HepG2 (cell line): Measurements from ENCODE around the gene DNMBP. TPM values are rescaled to one million over a fixed set of nuclear protein-coding genes. Genes with fewer than 3 reads are reported as not detected.

Experiments
- ATAC-seq: fragments of 200-7000 bp; cut with Tn5 transposase; 3 replicates; pipeline ENCODE4 v1.9.1; 2020; ENCODE audit warnings: mild to moderate bottlenecking, moderate library complexity
- BruUV-seq: library from RNA; stranded (reverse); fragments of 400-500 nt; replicated peaks from 2 replicates; lab custom pipeline; 2021; lab: Mats Ljungman, UMichigan
- CTCF ChIA-PET: fragments of 300-600 bp; formaldehyde crosslinking; extraction: SDS; loops from one replicate; lab custom pipeline; 2021; ENCODE audit warnings: low total read pairs, inconsistent platforms, low intra/inter-chr PET ratio; lab: Yijun Ruan, JAX
- POLR2A ChIA-PET: fragments of 350-600 bp; sonication (Branson Sonifier 250); formaldehyde crosslinking; loops from one replicate; lab custom pipeline; 2020; ENCODE audit warnings: antibody characterized with exemption, inconsistent platforms; lab: Yijun Ruan, JAX
- DNase-seq: peaks from one replicate; pipeline ENCODE4 v3.0.0-alpha.2; 2015; ENCODE audit warnings: low spot score
- FAIRE-seq: peaks from 3 replicates; lab custom pipeline; 2011; peaks lifted over from hg19 to GRCh38; lab: Jason Lieb, UNC
- H2AFZ ChIP-seq: one replicate; pipeline ENCODE4 v1.6.1; 2011; ENCODE audit warnings: low read length, inconsistent platforms
- H3K27ac ChIP-seq: fragments of 300-600 bp; 3 replicates; pipeline ENCODE4 v1.8.0; 2011; ENCODE audit warnings: mixed run types, mild to moderate bottlenecking, mixed read lengths, low read length, inconsistent platforms; ENCODE audit not compliant: insufficient read depth; ENCODE audit errors: extremely low read length
- H3K27me3 ChIP-seq, 2 experiments: fragments of 200-600 bp in 1 of 2; 2 replicates in 1 of 2; 3 replicates in 1 of 2; pipeline versions ENCODE4 v1.6.0 to v1.8.0; 2011; ENCODE audit warnings: low read length in 2 of 2, mild to moderate bottlenecking in 2 of 2, moderate library complexity in 2 of 2, inconsistent platforms in 1 of 2; ENCODE audit not compliant: insufficient read depth in 2 of 2, control insufficient read depth in 1 of 2
- H3K36me3 ChIP-seq, 2 experiments: fragments of 200-600 bp in 1 of 2; replicated peaks in 1 of 2; 2 replicates in 1 of 2; 3 replicates in 1 of 2; pipeline versions ENCODE4 v1.5.1 to v1.8.0; 2011; ENCODE audit warnings: low read length in 2 of 2, inconsistent platforms in 1 of 2; ENCODE audit not compliant: insufficient read depth in 2 of 2, control insufficient read depth in 1 of 2
- H3K4me1 ChIP-seq: 2 replicates; pipeline ENCODE4 v1.5.1; 2012; ENCODE audit warnings: low read length, inconsistent platforms; ENCODE audit not compliant: insufficient read depth
- H3K4me2 ChIP-seq: 2 replicates; pipeline ENCODE4 v1.6.0; 2011; ENCODE audit warnings: low read depth, low read length, inconsistent platforms
- H3K4me3 ChIP-seq, 3 experiments: fragments of 200-600 bp in 1 of 3; sonication (generic), shearing (Covaris generic) in 1 of 3; replicated peaks in 1 of 3; 2 replicates each; pipeline ENCODE4 v1.5.1; 2011 to 2016; ENCODE audit warnings: low read length in 3 of 3, inconsistent platforms in 2 of 3, low read depth in 2 of 3, mild to moderate bottlenecking in 2 of 3, control low read depth in 1 of 3, mixed read lengths in 1 of 3; ENCODE audit not compliant: insufficient read depth in 1 of 3
- H3K79me2 ChIP-seq: one replicate; pipeline ENCODE4 v1.6.1; 2011; ENCODE audit warnings: low read length, inconsistent platforms; ENCODE audit not compliant: insufficient read depth
- H3K9ac ChIP-seq: 2 replicates; pipeline ENCODE4 v1.6.0; 2011; ENCODE audit warnings: mild to moderate bottlenecking, low read depth, low read length, inconsistent platforms; ENCODE audit not compliant: insufficient read depth
- H3K9me3 ChIP-seq: 2 replicates; pipeline ENCODE4 v1.5.1; 2012; ENCODE audit warnings: mild to moderate bottlenecking, low read length
- H4K20me1 ChIP-seq: 2 replicates; pipeline ENCODE4 v1.6.0; 2011; ENCODE audit warnings: inconsistent platforms, mild to moderate bottlenecking, low read length, moderate library complexity; ENCODE audit not compliant: insufficient read depth
- ARNTL ChIP-seq: sonication (generic); formaldehyde crosslinking; IDR thresholded peaks from 2 replicates; pipeline ENCODE4 v1.4.0; 2020; ENCODE audit warnings: mild to moderate bottlenecking, missing genetic modification reagents
- CBX1 ChIP-seq: IDR thresholded peaks from one replicate; pipeline ENCODE4 v1.6.1; 2016; ENCODE audit warnings: antibody characterized with exemption, low read depth
- GPN1 ChIP-seq: sonication (generic); formaldehyde crosslinking; IDR thresholded peaks from 2 replicates; pipeline ENCODE4 v1.5.1; 2020; ENCODE audit warnings: missing genetic modification reagents, borderline replicate concordance
- HNRNPK ChIP-seq: fragments of 200-400 bp; formaldehyde crosslinking; IDR thresholded peaks from 2 replicates; pipeline ENCODE4 v1.6.1; 2018; ENCODE audit warnings: low read length, low read depth, moderate library complexity, mild to moderate bottlenecking; ENCODE audit not compliant: poor library complexity, severe bottlenecking
- MAZ ChIP-seq, 2 experiments: sonication (generic) in 1 of 2; formaldehyde crosslinking in 1 of 2; IDR thresholded peaks; 2 replicates each; pipeline versions ENCODE4 v1.5.0 to v1.6.1; 2012 to 2020; ENCODE audit warnings: low read depth in 2 of 2, mild to moderate bottlenecking in 2 of 2, borderline replicate concordance in 1 of 2, improper control_type of control experiment in 1 of 2, low read length in 1 of 2, missing genetic modification reagents in 1 of 2, moderate library complexity in 1 of 2
- NFKBIZ ChIP-seq: IDR thresholded peaks from 2 replicates; pipeline ENCODE4 v1.6.1; 2018; ENCODE audit warnings: missing genetic modification reagents, missing compliant biosample characterization
- NFYC ChIP-seq: IDR thresholded peaks from 2 replicates; pipeline ENCODE4 v1.6.1; 2016; ENCODE audit warnings: missing genetic modification reagents, missing compliant biosample characterization
- TOPORS ChIP-seq: sonication (generic); formaldehyde crosslinking; IDR thresholded peaks from 2 replicates; pipeline ENCODE4 v1.8.0; 2023; ENCODE audit warnings: mild to moderate bottlenecking, missing genetic modification reagents
- ZNF121 ChIP-seq: sonication (generic); formaldehyde crosslinking; IDR thresholded peaks from 2 replicates; pipeline ENCODE4 v1.5.0; 2020; ENCODE audit warnings: mild to moderate bottlenecking, missing genetic modification reagents
- ZNF317 ChIP-seq: sonication (generic); formaldehyde crosslinking; IDR thresholded peaks from 2 replicates; pipeline ENCODE4 v1.5.0; 2020; ENCODE audit warnings: mild to moderate bottlenecking, missing genetic modification reagents
- ZNF33A ChIP-seq: sonication (generic); formaldehyde crosslinking; IDR thresholded peaks from 2 replicates; pipeline ENCODE4 v1.5.1; 2020; ENCODE audit warnings: missing genetic modification reagents, mild to moderate bottlenecking, moderate library complexity, borderline replicate concordance
- ZNF556 ChIP-seq: sonication (generic); formaldehyde crosslinking; IDR thresholded peaks from 2 replicates; pipeline ENCODE4 v1.4.0; 2020; ENCODE audit warnings: mild to moderate bottlenecking, missing genetic modification reagents, borderline replicate concordance
- ZNF644 ChIP-seq: IDR thresholded peaks from 2 replicates; pipeline ENCODE4 v1.6.1; 2016; ENCODE audit warnings: low read depth
- ZNF776 ChIP-seq: sonication (generic); formaldehyde crosslinking; IDR thresholded peaks from 2 replicates; pipeline ENCODE4 v1.4.0; 2020; ENCODE audit warnings: mild to moderate bottlenecking, missing genetic modification reagents
- ZSCAN20 ChIP-seq: sonication (generic); formaldehyde crosslinking; IDR thresholded peaks from 2 replicates; pipeline ENCODE4 v1.4.0; 2020; ENCODE audit warnings: missing genetic modification reagents, mild to moderate bottlenecking, borderline replicate concordance
- ZSCAN31 ChIP-seq: sonication (generic); formaldehyde crosslinking; IDR thresholded peaks from 2 replicates; pipeline ENCODE4 v1.5.0; 2020; ENCODE audit warnings: low read depth, mild to moderate bottlenecking, missing genetic modification reagents
- WGBS: methylation state at CpG from one replicate; pipeline ENCODE4 v1.1.6; 2017; ENCODE audit warnings: low lambda C conversion rate; 5-methylcytosine and 5-hydroxymethylcytosine counted together
- in situ Hi-C: cut with HindIII; loops from 2 replicates; pipeline ENCODE4 v1.10.0; 2017; ENCODE audit warnings: low pct_unique_long_range_greater_than_20kb; ENCODE audit not compliant: extremely low pct_ligation_motif_present
- intact Hi-C: fragments of 100-400 bp; cut with micrococcal nuclease; formaldehyde crosslinking; loops from one replicate; pipeline ENCODE4 v1.10.0; 2022; ENCODE audit not compliant: unreplicated experiment
- polyA plus RNA-seq, 8 experiments: library from polyadenylated mRNA; depleted of rRNA in 3 of 8; stranded (reverse) in 7 of 8; unstranded in 1 of 8; fragments of >200 nt; fragmentation: Illumina TruSeq in 4 of 8; extraction: Trizol in 4 of 8; gene quantifications; 2 replicates each; pipeline versions ENCODE4 v1.2.1 to v1.2.3, GENCODE V29; 2011 to 2016; ENCODE audit warnings: low read depth in 4 of 8, missing spikeins in 1 of 8, mixed read lengths in 1 of 8; ENCODE audit not compliant: insufficient read depth in 1 of 8
- total RNA-seq, 5 experiments: library from RNA; depleted of rRNA; stranded (reverse); fragments of >200 nt; fragmentation: Illumina TruSeq; extraction: Trizol; gene quantifications; 2 replicates each; pipeline ENCODE4 v1.2.3, GENCODE V29; 2016; ENCODE audit warnings: low read depth in 1 of 5
- TF ChIP-seq, protein P1 (sequence below): sonication (generic); formaldehyde crosslinking; IDR thresholded peaks from 2 replicates; pipeline ENCODE4 v1.8.1; 2023; ENCODE audit warnings: missing genetic modification reagents, inconsistent platforms, borderline replicate concordance
- TF ChIP-seq, protein P2 (sequence below), 2 experiments: fragments of 450-650 bp in 1 of 2; sonication (generic) in 1 of 2; formaldehyde crosslinking; IDR thresholded peaks; 2 replicates each; pipeline versions ENCODE4 v1.5.0 to v1.8.0; 2020 to 2022; ENCODE audit warnings: mild to moderate bottlenecking in 1 of 2, missing genetic modification reagents in 1 of 2

Gene DNMBP
- total and polyA plus RNA-seq, 2 of the 13 experiments (the other 11 are each of a cell fraction or from before 2014, with no cell fraction given): 3.6 to 6.3 TPM

DNA sequence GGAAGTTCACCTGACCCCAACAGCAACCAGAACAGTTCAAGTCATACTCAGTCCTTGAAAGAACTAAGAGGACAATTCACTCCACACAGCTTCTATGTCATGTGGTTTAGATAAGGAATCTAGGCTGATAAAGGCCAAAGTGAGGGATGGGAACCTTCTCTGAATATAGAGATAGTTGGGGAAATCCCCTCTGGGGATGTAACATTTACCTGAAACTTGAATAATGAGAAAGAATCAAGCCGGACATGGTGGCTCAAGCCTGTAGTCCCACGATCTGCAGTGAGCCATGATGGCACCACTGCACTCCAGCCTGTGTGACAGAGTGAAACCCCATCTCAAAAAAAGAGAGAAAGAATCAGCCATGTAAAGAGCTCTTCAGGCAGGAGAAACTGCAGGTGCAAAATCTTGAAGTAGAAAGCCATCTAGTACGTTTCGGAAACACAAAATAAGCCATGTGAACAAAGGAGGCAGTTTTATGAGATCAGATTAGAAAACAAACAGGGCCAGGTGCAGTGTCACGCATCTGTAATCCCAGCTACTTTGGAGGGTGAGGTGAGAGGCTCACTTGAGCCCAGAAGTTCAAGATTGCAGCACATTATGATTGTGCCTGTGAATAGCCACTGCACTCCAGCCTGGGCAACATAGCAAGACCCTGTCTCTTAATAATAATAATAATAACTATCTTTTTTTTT, 4.5 kb upstream of the DNMBP start:
- in situ Hi-C loops: no loop called here

DNA sequence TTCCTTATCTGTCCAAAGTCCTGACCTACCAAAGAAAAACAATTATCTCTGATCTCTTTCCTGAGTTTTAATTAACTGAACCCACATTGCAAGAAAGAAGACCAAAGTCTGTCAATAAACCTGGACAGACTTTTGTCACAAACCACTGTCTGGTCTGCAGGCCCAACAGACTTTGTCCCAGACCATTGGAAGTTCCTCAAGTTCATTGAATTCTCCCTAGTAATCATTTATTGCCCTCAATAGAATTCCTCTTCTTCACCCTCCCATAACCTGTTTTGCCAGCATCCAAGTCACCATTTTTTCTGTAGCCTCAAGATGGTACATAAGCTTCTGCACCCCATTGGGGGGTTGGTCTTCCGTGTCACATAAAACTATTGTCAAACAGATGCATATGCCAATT, 3.9 kb upstream of the DNMBP start:
- BruUV-seq: no TSS peak
- ChIA-PET POLR2A (interaction anchor here (0.9 kb wide), 1 partner anchor 88 kb away, joined by 6 read pairs; no protein-coding TSS in a partner anchor), CTCF (no interaction called here)
- intact Hi-C loops: loop anchor here (5.0 kb wide), 2 partner anchors 156 to 391 kb away; partner anchors contain the start of gene SLC25A28
- Histone ChIP-seq H2AFZ (no peak overlapping the region), H3K27me3 (no peaks in the 10 kb centered on the region; a peak in 1 of 5 replicates), H3K79me2 (peaks cover 2% of the 10 kb centered on the region), H3K27ac (no peak overlapping the region), H3K4me3 (no peak overlapping the region), H3K4me2 (peak overlapping the region; percentile 25), H3K9me3 (no peaks in the 10 kb centered on the region), H4K20me1 (no peaks in the 10 kb centered on the region), H3K4me1 (peaks cover 58% of the 10 kb centered on the region), H3K9ac (no peak overlapping the region), H3K36me3 (no peaks in the 10 kb centered on the region)
- DNase-seq (no peak), ATAC-seq (no peak), FAIRE-seq (no peak)
- WGBS: 85% methylated on average over 1 of the region's 1 CpG
- in situ Hi-C loops: no loop called here
- TF ChIP-seq ZSCAN20 (CRISPR knock-in tag) (no peak), CBX1 (no peak), GPN1 (no peak), MAZ (IDR thresholded peaks at IDR 0.05; ENCODE audit: borderline replicate concordance, low read depth, low read length) (no peak), MAZ (CRISPR knock-in tag; IDR thresholded peaks at IDR 0.05; ENCODE audit: low read depth) (no peak), TOPORS (CRISPR knock-in tag) (no peak), ZNF317 (no peak), HNRNPK (no peak), ZSCAN31 (CRISPR knock-in tag) (no peak), ARNTL (no peak), ZNF556 (CRISPR knock-in tag) (no peak), NFYC (CRISPR knock-in tag) (no peak), NFKBIZ (CRISPR knock-in tag) (no peak)
- TF ChIP-seq, protein P1, sequence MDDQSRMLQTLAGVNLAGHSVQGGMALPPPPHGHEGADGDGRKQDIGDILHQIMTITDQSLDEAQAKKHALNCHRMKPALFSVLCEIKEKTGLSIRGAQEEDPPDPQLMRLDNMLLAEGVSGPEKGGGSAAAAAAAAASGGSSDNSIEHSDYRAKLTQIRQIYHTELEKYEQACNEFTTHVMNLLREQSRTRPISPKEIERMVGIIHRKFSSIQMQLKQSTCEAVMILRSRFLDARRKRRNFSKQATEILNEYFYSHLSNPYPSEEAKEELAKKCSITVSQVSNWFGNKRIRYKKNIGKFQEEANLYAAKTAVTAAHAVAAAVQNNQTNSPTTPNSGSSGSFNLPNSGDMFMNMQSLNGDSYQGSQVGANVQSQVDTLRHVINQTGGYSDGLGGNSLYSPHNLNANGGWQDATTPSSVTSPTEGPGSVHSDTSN: no peak
- TF ChIP-seq, protein P2, sequence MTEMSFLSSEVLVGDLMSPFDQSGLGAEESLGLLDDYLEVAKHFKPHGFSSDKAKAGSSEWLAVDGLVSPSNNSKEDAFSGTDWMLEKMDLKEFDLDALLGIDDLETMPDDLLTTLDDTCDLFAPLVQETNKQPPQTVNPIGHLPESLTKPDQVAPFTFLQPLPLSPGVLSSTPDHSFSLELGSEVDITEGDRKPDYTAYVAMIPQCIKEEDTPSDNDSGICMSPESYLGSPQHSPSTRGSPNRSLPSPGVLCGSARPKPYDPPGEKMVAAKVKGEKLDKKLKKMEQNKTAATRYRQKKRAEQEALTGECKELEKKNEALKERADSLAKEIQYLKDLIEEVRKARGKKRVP (CRISPR knock-in tag; IDR thresholded peaks at IDR 0.05): no peak

More for the DNA sequence above, 4.5 kb upstream of the DNMBP start:
- no peak overlapping the region for H3K9ac ChIP-seq
- no peaks in the 10 kb centered on the region for H4K20me1 ChIP-seq
- no peaks in the 10 kb centered on the region for H3K79me2 ChIP-seq
- H3K4me2 ChIP-seq: peak overlapping the region; percentile 25
- no peaks in the 10 kb centered on the region for H3K36me3 ChIP-seq
- POLR2A ChIA-PET: interaction anchor here (0.8 to 0.9 kb wide), 2 partner anchors 24 to 88 kb away, joined by 3 to 6 read pairs; no protein-coding TSS in a partner anchor
- DNase-seq (no peak), FAIRE-seq (no peak), ATAC-seq (no peak)
- no peaks in the 10 kb centered on the region for H3K9me3 ChIP-seq
- CTCF ChIA-PET: no interaction called here
- peak overlapping the region; percentile 62 for H2AFZ ChIP-seq
- no peak overlapping the region for H3K27ac ChIP-seq
- H3K4me1 ChIP-seq: peaks cover 61% of the 10 kb centered on the region
- WGBS: 23% methylated on average over 5 of the region's 5 CpGs
- TF ChIP-seq ZNF644 (CRISPR knock-in tag) (0 out of 2 replicates have a peak, but pooled peaks have one; percentile 15), ZNF776 (CRISPR knock-in tag) (no peak), ZNF121 (CRISPR knock-in tag) (peak; percentile 72), ZNF33A (CRISPR knock-in tag) (no peak)
- H3K27me3 ChIP-seq: no peaks in the 10 kb centered on the region; a peak in 1 of 5 replicates
- no TSS peak for BruUV-seq
- no peak overlapping the region; a peak in 1 of 6 replicates for H3K4me3 ChIP-seq
- intact Hi-C loops: loop anchor here (5.0 kb wide), 2 partner anchors 157 to 392 kb away; partner anchors contain the start of gene SLC25A28
